ENCODE measurements around the gene HOMER2. TPM values are rescaled to one million over a fixed set of nuclear protein-coding genes. Genes with fewer than 3 reads are reported as not detected.
"Not testable (repeated sequence)": the region's sequence is repeated elsewhere in the genome, so short reads cannot be mapped to it uniquely, and the experiment has no call there.

The HOMER2 gene
- total RNA-seq, 1 donor from 2014 or later, result 55.1 TPM

DNA sequence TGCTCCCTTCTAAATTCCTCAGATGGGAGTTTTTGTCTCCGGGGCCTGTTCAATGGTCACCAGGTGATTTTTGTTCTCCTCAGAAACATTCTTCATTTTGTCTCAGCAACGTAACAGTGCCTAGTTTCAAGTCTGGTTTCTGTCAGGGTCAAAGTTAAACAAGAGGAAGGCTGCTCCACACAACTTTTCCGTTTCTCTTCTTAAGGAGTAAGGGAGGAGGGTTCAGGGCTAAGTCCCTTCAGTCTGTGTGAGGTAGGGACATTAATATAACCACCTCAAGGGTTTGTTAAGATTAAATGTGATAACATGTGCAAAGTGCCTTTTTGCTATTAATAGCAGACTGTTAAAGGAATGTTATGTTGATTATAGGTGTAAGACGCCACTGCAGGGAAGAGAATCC, 41.8 kb downstream of the HOMER2 start:
- intact Hi-C loops (cut with DNase I), result no loop called here
- DNase-seq (no peak), ATAC-seq (ENCODE audit: poor library complexity) (no peak)

GRCh38 chr15:82909080-82909815, 43.3 kb downstream of the HOMER2 start:
- DNase-seq, result no peak
- no peak for ATAC-seq (ENCODE audit: poor library complexity)
- intact Hi-C loops (cut with DNase I), result loop anchor here (10.0 kb wide), 1 partner anchor 56 kb away; no protein-coding TSS in a partner anchor

DNA sequence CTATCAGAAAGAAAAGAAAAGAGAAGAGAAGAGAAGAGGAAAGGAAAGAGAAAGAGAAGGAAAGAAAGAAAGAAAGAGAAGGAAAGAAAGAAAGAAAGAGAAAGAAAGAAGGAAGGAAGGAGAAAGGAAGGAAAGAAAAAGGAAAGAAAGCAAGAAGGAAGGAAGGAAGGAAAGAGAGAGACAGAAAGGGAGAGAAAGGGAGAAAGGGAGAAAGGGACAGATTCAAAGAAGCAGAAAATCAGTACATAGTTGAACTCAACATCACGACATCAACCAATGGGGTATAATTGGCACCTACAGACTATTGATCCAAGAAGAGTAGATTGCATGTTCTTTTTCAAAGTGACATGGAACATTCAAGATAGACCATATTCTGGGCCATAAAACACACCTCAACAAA, 45.2 kb downstream of the HOMER2 start:
- ATAC-seq (ENCODE audit: poor library complexity), result no peak
- DNase-seq, result no peak
- intact Hi-C loops (cut with DNase I), result loop anchor here (10.0 kb wide), 1 partner anchor 57 kb away; no protein-coding TSS in a partner anchor

GRCh38 chr15:82904574-82904973, 47.9 kb downstream of the HOMER2 start:
- DNase-seq (no peak), ATAC-seq (ENCODE audit: poor library complexity) (no peak)
- intact Hi-C loops (cut with DNase I), result loop anchor here (10.0 kb wide), 1 partner anchor 60 kb away; no protein-coding TSS in a partner anchor

GRCh38 chr15:82903511-82903910, 49.0 kb downstream of the HOMER2 start:
- ATAC-seq (ENCODE audit: poor library complexity) (no peak), DNase-seq (no peak)
- intact Hi-C loops (cut with DNase I), result loop anchor here (10.0 kb wide), 1 partner anchor 61 kb away; no protein-coding TSS in a partner anchor

GRCh38 chr15:82901114-82901805, 51.3 kb downstream of the HOMER2 start:
- DNase-seq (no peak), ATAC-seq (ENCODE audit: poor library complexity) (no peak)
- intact Hi-C loops (cut with DNase I), result loop anchor here (10.0 kb wide), 1 partner anchor 64 kb away; no protein-coding TSS in a partner anchor

GRCh38 chr15:82900511-82901060, 51.9 kb downstream of the HOMER2 start:
- ATAC-seq (ENCODE audit: poor library complexity) (no peak), DNase-seq (no peak)
- intact Hi-C loops (cut with DNase I), result loop anchor here (10.0 kb wide), 1 partner anchor 64 kb away; no protein-coding TSS in a partner anchor

- ATAC-seq (ENCODE audit: poor library complexity) (no peak), DNase-seq (no peak)
- intact Hi-C loops (cut with DNase I), result no loop called here
These were observed 53.6 kb downstream of the HOMER2 start for GRCh38 chr15:82898961-82899360.

DNA sequence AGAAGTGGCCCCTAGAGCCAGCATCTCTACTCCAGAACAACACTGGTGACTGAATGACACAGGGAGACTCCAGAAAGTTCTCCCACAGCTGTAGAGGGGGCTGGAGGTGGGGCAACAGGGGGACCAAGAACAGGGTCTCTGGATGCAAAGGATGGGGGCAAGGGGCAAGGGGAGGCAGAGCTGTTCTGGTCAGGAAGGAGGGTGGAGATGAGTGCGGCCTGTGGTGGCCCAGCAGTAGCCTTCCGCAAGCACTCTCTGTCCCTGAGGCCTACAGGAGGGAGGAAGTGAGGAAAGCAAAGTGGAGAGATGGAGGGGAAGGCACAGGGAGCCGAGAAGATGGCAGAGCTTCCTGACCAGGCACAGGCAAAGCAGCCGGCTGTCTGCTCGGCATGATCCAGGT, 56.5 kb downstream of the HOMER2 start:
- intact Hi-C loops (cut with DNase I), result no loop called here
- ATAC-seq (ENCODE audit: poor library complexity), result no peak
- no peak for DNase-seq

- ATAC-seq (ENCODE audit: poor library complexity), result no peak
- no peak for DNase-seq
- intact Hi-C loops (cut with DNase I), result no loop called here
These were observed 57.5 kb downstream of the HOMER2 start for GRCh38 chr15:82894971-82895520.

- DNase-seq; ATAC-seq (ENCODE audit: poor library complexity); intact Hi-C loops (cut with DNase I): not testable (repeated sequence)
These were observed 59.0 kb downstream of the HOMER2 start for GRCh38 chr15:82893473-82893872.

DNA sequence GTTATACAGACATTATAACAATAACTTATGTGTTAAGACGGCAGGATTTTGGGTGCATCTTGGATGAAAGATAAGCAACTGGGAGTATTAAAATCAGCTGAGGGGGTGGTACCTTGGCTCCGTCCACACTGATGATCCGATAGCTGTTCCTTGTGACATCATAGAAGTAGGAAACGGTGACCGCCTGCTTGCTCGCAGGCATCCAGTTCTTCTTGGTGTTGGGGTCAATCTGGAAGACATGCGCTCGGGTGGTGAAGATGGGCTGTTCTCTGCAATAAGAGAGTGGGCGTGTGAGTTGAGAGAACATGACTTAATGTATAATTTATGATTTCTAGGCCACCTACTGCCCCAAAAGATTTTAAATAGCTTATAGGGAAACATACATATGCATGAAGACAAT, 59.9 kb downstream of the HOMER2 start:
- no peak for DNase-seq
- intact Hi-C loops (cut with DNase I), result no loop called here
- no peak for ATAC-seq (ENCODE audit: poor library complexity)

DNA sequence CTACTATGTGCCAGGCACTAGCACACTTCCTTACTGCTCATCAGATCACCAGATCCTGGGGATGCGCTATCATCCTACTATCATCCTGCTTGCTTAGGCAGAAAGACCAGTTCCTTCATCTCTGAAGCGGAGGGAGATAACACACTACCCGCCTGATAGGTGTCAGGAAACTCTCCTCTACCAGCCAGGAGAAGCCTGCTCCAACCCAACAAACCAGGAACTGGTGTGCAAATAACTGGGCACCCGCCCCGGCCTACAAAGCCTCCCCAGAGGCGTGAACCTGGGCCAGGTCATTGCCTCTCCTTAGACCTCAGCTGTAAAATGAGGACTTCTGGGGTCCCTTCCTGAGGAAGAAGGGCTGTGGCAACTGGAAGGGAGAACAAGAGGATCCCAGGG, 61.5 kb downstream of the HOMER2 start:
- ATAC-seq (ENCODE audit: poor library complexity) (no peak), DNase-seq (no peak)
- intact Hi-C loops (cut with DNase I), result no loop called here

DNA sequence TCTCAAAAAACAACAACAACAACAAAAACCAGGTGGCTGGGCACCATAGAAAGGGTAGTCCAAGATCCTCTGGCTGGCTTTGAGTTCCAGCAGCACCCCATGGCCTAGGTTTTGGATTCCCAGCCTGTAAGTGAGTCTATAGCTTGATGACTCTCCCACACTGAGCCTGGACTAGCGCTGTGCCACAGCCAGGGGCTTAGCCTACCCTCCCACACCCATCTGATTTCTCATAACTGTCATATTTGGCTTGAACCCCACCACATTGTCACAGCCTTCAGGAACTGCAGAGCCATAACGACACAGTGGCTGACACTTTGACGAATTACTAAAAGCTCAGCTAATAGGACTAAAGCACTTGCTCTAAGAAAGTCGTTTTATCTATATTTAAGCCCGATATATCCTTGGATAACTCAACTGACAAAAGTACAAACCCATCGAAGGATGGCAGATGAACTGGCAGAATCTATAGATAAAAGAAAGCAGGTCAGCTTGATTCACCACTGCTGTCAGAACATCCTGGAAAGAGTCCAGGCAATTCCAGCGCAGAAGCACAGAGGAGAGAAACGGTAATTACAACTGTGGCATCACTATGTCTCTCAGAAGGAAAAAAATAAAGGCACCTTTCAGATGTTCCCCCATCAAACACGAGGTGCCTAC, 62.1 kb downstream of the HOMER2 start:
- intact Hi-C loops (cut with DNase I), result no loop called here
- ATAC-seq (ENCODE audit: poor library complexity) (no peak), DNase-seq (no peak)

- ATAC-seq (ENCODE audit: poor library complexity) (no peak), DNase-seq (no peak)
- intact Hi-C loops (cut with DNase I), result no loop called here
These were observed 70.1 kb downstream of the HOMER2 start for GRCh38 chr15:82882273-82882928.

DNA sequence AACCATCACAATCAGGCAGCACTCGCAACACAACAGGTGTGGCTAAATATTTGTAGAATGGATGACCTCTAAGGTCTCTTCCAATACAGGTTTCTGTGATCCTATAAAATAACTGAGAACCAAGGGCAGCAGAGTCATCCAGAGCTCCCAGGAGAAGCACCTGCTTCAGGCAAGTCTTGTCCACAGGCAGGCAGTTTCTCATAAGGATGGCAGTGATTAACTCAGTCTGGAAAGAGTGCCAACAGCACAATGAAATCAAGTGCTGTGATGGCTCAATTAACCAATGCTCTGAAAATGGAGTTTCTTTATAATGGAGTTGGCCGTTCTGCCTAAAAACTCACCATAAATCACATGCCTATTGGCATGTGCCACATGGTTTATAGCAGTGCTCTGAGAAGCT, 70.8 kb downstream of the HOMER2 start:
- intact Hi-C loops (cut with DNase I), result no loop called here
- DNase-seq (no peak), ATAC-seq (ENCODE audit: poor library complexity) (no peak)

DNA sequence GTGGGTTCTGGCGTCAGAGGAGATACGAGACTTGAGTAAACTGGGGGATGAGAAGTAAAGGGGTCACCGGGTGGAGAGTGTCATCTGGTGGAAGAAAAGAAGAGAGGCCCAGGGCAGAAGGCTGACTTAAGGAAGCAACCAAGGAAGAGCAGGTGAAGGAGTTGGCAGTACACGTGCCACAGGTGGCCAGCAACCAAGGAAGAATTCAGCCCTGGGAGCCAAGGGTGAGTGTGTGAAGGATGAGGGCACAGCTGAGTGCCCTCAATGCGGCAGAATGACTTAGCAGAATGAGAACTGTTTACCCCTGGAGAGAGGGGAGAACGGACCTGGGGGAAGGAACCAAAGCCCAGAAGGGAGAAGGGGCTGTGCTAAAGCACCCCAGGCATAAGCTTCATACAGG, 71.8 kb downstream of the HOMER2 start:
- no peak for DNase-seq
- intact Hi-C loops (cut with DNase I), result no loop called here
- no peak for ATAC-seq (ENCODE audit: poor library complexity)

DNA sequence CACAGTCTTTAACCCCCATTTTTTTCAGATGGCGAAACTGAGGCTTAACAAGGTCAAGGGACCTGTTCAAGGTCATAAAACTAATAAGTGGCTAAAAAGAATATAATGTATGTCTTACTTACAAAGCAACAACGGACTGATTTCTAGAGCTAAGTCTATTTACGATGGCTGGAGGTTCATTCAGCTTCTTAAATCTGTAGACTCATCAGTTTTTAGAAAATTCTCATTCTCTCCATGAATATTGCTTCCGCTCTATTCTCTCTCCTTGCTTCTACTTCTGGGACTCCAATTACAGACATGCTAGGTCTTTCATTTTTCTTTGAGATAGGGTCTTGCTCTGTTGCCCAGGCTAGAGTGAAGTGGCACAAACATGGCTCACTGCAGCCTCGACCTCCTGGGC, 74.2 kb downstream of the HOMER2 start:
- intact Hi-C loops (cut with DNase I), result no loop called here
- ATAC-seq (ENCODE audit: poor library complexity) (no peak), DNase-seq (no peak)

Measured in Right ventricle myocardium superior (tissue), 1 donor.